NCI-H774 (cell line): ENCODE data around the gene CANT1.
A peak's percentile ranks its signal among the peaks of the same experiment; 100 is the strongest.

Experiments
- DNase-seq: peaks from one replicate; lab custom pipeline; 2025; lab: John Stamatoyannopoulos, UW

The CANT1 gene

DNA sequence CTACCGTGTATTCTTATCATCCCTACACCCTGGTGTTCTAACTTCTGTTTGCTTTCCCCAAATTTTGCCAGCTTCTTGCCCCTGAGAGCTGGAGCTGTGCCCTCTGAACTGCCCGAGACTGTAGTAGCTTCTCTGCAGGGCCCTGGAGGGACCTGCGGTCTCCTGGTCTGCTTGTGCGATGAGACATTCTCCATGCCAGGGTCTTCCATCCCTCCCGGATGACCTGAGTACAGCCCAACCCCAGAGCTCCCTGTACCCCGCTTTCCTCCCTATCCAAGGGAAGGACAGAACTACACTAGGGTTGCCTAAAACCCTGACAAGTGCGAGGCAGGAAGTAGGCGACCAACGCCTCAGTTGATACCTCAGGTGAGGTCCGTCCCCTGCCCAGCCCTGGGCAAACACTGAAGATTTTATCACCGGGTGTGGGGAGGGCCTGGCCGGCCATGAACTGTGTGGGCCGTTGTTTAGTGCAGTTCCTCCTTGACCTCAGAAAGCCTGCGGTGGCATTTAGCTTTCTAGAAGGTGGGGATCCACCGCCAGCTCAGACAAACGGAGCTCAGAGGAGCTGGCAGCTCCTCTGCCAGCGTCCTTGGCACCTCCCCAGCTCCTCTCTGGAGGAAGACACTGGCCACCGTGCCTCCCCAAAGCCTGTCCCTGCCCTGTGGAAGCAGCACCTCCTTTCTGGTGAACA lies 13.7 kb downstream of the CANT1 start:
- DNase-seq = no peak

- no peak for DNase-seq
Measured at GRCh38 chr17:78995022-78995760, 14.4 kb downstream of the CANT1 start.

GRCh38 chr17:78993981-78994671 lies 15.4 kb downstream of the CANT1 start:
- no peak for DNase-seq

DNA sequence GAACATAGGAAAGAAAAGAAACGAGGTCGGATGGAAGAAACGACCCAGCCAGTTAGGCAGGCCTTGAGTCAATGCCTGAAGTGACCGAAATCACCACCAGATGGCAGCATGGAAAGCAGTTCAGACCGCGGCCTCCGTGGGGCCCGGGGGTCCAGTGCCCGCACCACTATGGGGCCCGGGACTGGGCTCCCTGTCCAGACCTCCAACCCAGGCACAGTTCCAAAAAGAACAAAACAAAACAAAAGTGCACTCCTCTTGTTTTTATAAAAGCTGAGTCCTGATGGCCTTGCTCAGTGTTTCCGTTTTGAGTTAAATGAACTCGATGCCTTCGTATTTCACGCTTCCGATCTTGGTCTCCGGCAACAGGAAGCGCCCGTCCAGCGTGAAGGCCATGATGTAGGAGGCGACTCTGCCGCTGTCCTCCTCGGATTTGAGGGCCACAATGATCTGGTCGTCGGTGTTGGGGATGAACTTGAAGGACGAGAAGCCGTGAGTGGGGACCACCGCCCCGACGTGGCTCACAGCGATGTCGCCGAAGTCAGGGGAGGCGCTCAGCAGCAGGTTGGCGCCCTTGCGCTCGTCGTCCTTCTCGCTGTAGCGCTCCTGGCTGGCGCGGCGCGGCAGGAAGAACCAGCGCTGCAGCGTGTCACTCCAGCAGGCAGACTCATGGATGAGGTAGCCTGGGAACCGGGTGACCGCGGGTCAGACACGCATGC lies 16.2 kb downstream of the CANT1 start:
- DNase-seq = peak; percentile 9

- DNase-seq = no peak
Measured at GRCh38 chr17:78992542-78993212, 16.9 kb downstream of the CANT1 start.

GRCh38 chr17:78991906-78992532 lies 17.5 kb downstream of the CANT1 start:
- no peak for DNase-seq

GRCh38 chr17:78991017-78991738 lies 18.4 kb downstream of the CANT1 start:
- no peak for DNase-seq

DNA sequence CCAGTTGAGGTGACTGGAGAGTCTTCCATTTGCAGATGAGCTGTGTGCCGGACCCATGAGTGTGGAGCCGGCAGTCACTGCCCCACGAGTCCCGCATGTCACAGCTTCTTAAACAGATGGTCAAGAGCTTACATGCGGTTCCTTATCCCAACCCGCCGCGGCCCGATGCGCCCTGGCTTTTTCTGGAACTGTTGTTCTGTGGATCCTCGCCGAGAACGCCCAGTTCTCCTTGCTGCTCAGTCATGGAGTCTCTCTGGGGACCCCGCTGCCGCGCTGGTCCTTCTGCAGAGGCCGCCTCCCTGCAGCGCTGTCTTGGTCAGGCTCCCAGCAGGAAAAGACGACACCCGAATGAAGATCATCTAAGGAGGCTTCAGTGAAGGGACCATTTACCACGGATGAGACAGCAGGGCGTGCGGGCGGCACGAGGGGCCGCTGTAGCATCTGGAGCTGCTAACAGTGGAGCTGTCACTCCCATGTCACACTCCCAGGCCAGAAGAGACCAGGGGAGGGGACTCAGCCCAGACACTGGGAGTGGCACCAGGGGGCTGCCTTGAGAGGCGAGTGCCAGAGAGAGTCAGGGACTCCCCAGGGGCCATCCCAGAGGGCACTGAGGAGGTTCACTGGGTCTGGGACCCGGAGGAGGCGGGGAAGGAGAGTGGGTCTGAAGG lies 19.1 kb downstream of the CANT1 start:
- DNase-seq = no peak

DNA sequence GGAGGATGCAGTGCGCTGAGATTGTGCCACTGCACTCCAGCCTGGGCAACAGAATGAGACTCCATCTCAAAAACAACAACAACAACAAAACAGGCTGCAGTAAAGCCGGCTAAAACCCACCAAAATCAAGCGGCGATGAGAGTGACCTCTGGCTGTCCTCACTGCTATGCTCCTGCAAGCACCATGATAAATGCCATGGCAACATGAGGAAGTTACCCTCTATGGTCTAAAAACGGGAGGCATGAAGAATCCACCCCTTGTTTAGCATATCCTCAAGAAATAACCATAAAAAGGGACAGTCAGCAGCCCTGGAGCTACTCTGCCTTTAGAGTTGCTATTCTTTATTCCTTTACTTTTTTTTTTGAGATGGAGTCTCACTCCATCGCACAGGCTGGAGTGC lies 21.4 kb downstream of the CANT1 start:
- DNase-seq = no peak

- DNase-seq = peak; percentile 37
Measured at GRCh38 chr17:78986649-78987328, 22.8 kb downstream of the CANT1 start.

- peak; percentile 36 for DNase-seq
Measured at GRCh38 chr17:78986048-78986648, 23.4 kb downstream of the CANT1 start.

DNA sequence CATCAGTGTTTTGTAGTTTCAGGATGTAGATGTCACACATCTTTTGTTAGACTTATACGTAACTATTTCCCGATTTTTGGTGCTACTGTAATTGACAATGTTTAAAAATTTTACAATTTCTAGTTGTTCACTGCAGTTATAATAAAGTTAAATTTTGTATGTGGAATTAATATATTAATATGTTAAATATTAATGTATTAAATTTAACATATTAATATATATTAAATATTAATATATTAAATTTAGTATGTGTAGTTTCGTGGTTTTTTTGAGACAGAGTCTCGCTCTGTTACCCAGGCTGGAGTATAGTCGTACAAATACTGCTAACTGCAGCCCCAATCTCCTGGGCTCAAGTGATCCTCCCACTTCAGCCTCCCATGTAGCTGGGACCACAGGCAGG lies 24.2 kb downstream of the CANT1 start:
- DNase-seq = no peak

DNA sequence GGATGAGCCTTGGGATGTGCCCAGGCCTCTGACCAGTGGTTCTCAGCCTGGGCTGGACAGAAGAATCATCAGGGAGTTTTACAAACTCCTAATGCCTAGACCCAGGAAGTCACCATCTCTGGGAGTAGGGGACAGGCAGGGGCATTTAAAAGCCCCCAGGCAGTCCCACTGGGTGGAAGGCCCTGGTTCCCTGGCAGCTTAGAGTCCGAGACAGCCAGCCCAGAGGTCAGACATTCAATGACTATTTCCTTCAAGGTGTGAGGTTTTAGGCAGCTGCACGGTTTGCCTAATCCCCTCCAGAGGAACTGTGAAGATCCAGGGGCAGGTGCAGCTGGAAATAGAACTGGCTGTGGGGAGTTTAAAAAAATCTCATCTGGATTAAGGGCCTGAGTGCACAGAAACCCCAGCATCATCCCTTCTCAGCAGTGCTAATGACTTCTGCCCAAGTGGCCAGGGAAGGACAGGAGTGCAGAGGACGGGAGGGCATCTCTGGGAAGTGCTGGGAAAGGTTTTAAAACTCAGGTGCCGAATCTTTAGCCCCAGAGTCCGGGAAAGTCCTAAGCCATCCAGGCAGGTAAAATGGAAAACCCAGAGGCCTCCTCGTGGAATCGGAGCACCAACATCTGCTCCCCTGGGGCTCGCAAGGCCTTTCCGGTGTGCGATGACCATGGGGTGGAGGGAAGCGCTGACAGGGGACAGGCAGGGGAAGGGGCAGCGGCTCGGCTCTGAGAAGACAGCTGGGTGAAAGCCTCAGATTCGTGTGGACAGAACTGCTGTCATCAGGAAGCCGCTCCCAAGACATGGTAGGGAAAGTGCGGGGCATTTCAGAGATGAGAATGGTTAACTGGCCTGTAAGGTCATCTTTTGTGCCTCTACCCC lies 28.3 kb downstream of the CANT1 start:
- DNase-seq = no peak

DNA sequence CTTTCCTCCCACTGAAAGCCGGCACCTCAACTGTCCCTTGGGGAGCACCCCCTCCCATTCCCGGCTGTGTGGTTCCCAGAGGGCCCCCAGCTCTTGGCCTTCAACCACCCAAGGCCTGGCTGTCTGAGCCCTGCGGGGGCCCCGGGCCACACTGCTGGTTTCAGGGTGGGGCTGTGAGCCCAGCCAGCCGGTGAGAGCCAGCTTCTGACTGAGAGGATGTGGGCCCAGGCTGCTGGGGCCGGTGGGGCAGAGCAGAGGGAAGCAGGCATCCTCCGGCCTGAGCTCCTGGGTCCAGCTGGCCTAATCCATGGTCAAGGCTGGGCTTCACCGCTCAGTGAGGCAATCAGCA lies 29.0 kb downstream of the CANT1 start:
- no peak for DNase-seq

DNA sequence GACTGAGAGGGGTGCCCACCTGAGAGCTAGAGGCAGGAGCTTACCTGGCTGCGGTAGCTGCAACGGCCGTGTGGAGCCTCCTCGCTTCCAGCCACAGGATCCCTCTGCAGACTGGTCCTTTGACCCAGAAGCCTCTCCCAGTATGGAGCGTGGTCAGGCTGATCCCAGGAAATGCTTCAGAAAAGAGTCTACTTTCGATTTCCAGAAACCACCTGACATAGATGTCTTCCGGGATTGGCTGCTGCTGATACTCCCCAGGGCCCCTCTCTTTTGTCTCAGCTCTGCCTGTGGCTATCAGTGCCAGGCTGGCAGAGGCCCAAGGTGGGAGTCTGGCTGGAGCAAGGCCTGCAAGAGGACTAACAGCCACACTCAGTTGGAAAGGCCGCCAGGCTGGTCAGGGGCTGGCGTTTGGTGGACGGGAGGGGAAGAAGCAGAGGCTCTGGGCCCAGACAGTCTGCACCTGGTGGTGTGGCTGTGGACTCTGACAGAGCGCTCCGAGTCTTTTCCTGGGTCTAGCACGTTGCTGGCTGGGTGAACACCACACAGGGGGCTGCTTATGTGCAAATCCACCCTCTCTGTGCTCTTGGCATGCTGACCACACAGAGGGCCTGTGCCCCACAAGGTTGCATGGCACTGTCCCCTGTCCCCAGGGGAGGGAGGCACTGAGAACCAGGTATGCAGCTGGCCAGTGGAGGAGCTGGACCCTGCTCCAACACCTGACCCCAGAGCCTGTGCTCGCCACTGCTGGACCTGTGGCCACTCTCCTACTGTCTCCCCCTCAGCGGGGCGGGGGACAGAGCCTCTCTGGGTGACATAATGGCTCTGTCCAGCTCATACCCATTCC lies 29.6 kb downstream of the CANT1 start, which contains the start of gene LGALS3BP:
Gene LGALS3BP (minus strand): TSS at position 144 of the 844 bp plus-strand sequence. CDS start 2,732 bp downstream, outside the sequence.
- peak; percentile 96 for DNase-seq

DNA sequence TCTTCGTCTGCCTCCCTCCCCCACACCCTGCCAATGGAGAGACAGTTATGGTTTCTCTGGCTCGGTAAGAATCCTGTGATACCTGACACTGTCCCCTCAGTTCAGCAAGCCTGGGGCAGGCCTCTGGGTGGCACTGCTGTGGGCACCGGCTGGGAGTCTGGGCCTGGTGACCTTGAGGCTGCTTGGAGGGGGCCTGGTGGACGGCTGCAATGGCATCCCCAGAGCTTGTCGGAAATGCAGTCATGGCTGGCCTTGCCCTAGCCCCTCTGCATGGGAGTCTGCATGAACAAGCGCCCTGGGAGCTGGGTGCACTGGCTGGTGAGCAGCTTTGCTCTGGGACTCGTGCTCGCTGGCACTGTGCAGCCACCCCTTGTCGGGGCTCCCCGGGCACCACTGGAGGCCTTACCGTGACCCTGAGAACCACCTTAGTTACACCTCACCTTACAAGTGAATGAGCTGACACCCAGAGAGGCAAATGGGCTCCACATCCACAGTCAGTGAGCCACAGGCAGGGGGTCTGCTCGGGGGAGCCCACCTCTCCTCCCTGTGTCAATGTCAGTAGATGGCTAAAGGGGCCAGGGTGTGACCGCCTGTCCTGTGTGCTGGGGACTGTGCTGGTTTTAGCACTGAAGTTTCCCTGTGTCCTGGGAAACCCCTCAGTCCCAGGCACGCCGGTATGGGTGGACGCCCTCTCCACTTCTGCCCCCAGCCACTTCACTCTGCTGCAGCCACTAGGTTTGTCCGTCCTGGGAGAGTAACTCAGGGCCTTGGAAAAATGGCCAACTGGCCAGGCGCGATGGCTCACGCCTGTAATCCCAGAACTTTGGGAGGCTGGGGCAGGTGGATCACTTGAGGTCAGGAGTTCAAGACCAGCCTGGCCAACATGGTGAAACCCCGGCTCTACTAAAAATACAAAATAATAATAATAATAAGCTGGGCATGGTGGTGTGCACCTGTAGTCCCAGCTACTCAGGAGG lies 31.3 kb downstream of the CANT1 start:
- DNase-seq = no peak
